Measurements from ENCODE around the gene CCN2.

DNA sequence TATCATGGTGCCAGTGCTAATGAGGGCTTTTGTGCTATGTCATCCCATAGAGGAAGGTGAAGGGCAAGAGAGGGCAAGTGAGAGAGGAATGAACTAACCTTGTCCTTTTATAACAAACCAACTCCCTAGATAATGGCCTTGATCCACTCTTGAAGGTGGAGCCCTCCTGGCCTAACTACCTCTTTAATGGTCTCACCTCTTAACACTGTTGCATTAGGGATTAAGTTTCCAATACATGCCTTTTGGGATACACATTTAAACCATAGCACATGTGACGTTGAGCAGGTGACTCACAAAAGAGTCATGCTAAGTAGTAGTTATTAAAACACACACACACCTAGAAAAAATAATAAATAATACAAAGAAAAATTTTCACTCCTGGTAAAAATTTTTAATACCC lies 36.9 kb downstream of the CCN2 start:
- TF ChIP-seq, protein P1, sequence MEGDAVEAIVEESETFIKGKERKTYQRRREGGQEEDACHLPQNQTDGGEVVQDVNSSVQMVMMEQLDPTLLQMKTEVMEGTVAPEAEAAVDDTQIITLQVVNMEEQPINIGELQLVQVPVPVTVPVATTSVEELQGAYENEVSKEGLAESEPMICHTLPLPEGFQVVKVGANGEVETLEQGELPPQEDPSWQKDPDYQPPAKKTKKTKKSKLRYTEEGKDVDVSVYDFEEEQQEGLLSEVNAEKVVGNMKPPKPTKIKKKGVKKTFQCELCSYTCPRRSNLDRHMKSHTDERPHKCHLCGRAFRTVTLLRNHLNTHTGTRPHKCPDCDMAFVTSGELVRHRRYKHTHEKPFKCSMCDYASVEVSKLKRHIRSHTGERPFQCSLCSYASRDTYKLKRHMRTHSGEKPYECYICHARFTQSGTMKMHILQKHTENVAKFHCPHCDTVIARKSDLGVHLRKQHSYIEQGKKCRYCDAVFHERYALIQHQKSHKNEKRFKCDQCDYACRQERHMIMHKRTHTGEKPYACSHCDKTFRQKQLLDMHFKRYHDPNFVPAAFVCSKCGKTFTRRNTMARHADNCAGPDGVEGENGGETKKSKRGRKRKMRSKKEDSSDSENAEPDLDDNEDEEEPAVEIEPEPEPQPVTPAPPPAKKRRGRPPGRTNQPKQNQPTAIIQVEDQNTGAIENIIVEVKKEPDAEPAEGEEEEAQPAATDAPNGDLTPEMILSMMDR (IDR thresholded peaks at IDR 0.05; ENCODE audit: low read depth, low read length), result no peak
- no peak for TF ChIP-seq EZH2phosphoT487 (IDR thresholded peaks at IDR 0.05; ENCODE audit: low read depth)
